Fibroblast of lung (primary cell): ENCODE data around the gene SCLT1. TPM values are rescaled to one million over a fixed set of nuclear protein-coding genes. Genes with fewer than 3 reads are reported as not detected.

Source experiments
- DNase-seq, 2 donors: peaks; one replicate each; pipeline versions ENCODE4 v3.0.0 to v3.0.0-alpha.2; 2010; ENCODE audit warnings: low read depth in 2 of 2
- H2AFZ ChIP-seq: 2 replicates; pipeline ENCODE4 v1.5.1; 2012; ENCODE audit warnings: low read length, control low read depth, inconsistent platforms
- H3K27ac ChIP-seq: 2 replicates; pipeline ENCODE4 v1.5.1; 2011; ENCODE audit warnings: low read length, control low read depth; ENCODE audit not compliant: insufficient read depth
- H3K27me3 ChIP-seq: 2 replicates; pipeline ENCODE4 v1.5.1; 2011; ENCODE audit warnings: mild to moderate bottlenecking, low read length; ENCODE audit not compliant: control insufficient read depth, insufficient read depth
- H3K36me3 ChIP-seq: 2 replicates; pipeline ENCODE4 v1.5.1; 2011; ENCODE audit warnings: low read length; ENCODE audit not compliant: control insufficient read depth, insufficient read depth
- H3K4me1 ChIP-seq: 2 replicates; pipeline ENCODE4 v1.5.1; 2011; ENCODE audit warnings: low read length; ENCODE audit not compliant: control insufficient read depth, insufficient read depth; ENCODE audit errors: extremely low read depth
- H3K4me2 ChIP-seq: 2 replicates; pipeline ENCODE4 v1.5.1; 2011; ENCODE audit warnings: low read length, control low read depth; ENCODE audit not compliant: insufficient read depth; ENCODE audit errors: extremely low read depth
- H3K4me3 ChIP-seq, 4 experiments: fragments of 200-600 bp in 1 of 4; sonication (generic) in 1 of 4; replicated peaks in 1 of 4; 2 replicates each; pipeline ENCODE4 v1.5.1; 2011 to 2016; ENCODE audit warnings: low read length in 4 of 4, low read depth in 3 of 4, mild to moderate bottlenecking in 3 of 4, control low read depth in 2 of 4, inconsistent platforms in 1 of 4, mixed read lengths in 1 of 4; ENCODE audit not compliant: insufficient read depth in 1 of 4; ENCODE audit errors: control extremely low read depth in 1 of 4
- H3K79me2 ChIP-seq: 2 replicates; pipeline ENCODE4 v1.5.1; 2012; ENCODE audit warnings: mild to moderate bottlenecking, low read length, inconsistent platforms; ENCODE audit not compliant: control insufficient read depth, insufficient read depth
- H3K9ac ChIP-seq: 2 replicates; pipeline ENCODE4 v1.5.1; 2011; ENCODE audit warnings: mild to moderate bottlenecking, low read length, control low read depth; ENCODE audit not compliant: insufficient read depth
- H3K9me3 ChIP-seq: 2 replicates; pipeline ENCODE4 v1.5.1; 2012; ENCODE audit warnings: low read depth, low read length; ENCODE audit not compliant: control insufficient read depth, insufficient read depth
- H4K20me1 ChIP-seq: 2 replicates; pipeline ENCODE4 v1.5.1; 2011; ENCODE audit warnings: low read length; ENCODE audit not compliant: control insufficient read depth, insufficient read depth; ENCODE audit errors: extremely low read depth
- CTCF ChIP-seq, 2 donors: IDR thresholded peaks in 1 of 2; conservative IDR thresholded peaks in 1 of 2; 1 replicate in 1 of 2; 2 replicates in 1 of 2; pipeline ENCODE4 v1.5.1; 2011 to 2012; ENCODE audit warnings: low read length in 2 of 2, control low read depth in 1 of 2, inconsistent platforms in 1 of 2, low read depth in 1 of 2, mild to moderate bottlenecking in 1 of 2
- EZH2 ChIP-seq: IDR thresholded peaks from 2 replicates; pipeline ENCODE4 v1.5.1; 2012; ENCODE audit warnings: low read length, control low read depth, mild to moderate bottlenecking; ENCODE audit errors: missing control alignments
- polyA plus RNA-seq, 2 donors: library from polyadenylated mRNA; depleted of rRNA in 1 of 2; stranded (reverse) in 1 of 2; unstranded in 1 of 2; fragments of >200 nt; gene quantifications; 2 replicates each; pipeline ENCODE4 v1.2.1, GENCODE V29; 2011 to 2012; ENCODE audit warnings: missing spikeins in 1 of 2
- total RNA-seq: library from RNA; depleted of rRNA; stranded (reverse); fragments of >200 nt; gene quantifications from 2 replicates; pipeline ENCODE4 v1.2.1, GENCODE V29; 2014

The SCLT1 gene
- total and polyA plus RNA-seq, 2 donors (not counting 1 experiment from before 2014, with no cell fraction given) = 8.8 to 16.2 TPM

DNA sequence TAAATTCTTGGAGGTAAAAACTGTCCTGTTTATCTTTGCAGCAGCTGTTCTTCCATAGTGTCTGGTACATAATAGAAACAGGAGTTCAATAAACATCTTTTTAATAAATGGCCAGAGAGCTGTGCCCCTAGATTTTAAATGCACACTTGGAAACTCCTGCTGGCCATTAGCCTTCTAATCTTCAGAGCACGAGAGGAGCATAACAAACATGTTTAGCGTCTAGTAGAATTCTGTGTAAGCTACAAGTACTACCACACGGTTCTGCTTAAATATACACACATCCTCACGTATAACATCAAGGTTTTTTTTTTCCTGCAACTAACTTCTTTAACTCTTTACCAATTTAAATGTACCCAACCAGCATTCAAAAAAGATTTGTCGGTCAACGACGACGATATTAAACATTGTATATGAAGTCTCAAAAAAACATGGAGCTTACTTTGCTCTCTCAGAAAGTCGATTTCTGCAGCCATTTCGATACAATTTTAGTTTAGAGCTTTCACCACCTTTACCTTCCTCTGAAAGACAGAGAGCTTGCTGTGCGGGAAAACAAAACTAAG is 628 bp downstream of the SCLT1 start:
- no peaks in the 10 kb centered on the region for H3K36me3 ChIP-seq
- H4K20me1 ChIP-seq = no peaks in the 10 kb centered on the region
- peaks cover 40% of the 10 kb centered on the region for H3K79me2 ChIP-seq
- DNase-seq = peak; percentile 16 to 39
- H3K4me3 ChIP-seq = peak overlapping the region; percentile 72 to 95 (median 88)
- no peaks in the 10 kb centered on the region for H3K9me3 ChIP-seq
- no peak for TF ChIP-seq EZH2
- TF ChIP-seq CTCF (conservative IDR thresholded peaks at IDR 0.05 in 1 of 2, IDR thresholded peaks at IDR 0.05 in 1 of 2; ENCODE audit: low read depth in 1 of 2, low read length in 2 of 2) = no peak
- H3K27me3 ChIP-seq = no peaks in the 10 kb centered on the region
- H2AFZ ChIP-seq = peak overlapping the region; percentile 87
- H3K4me1 ChIP-seq = peaks cover 3% of the 10 kb centered on the region
- peak overlapping the region; percentile 60 for H3K4me2 ChIP-seq
- H3K9ac ChIP-seq = peak overlapping the region; percentile 97
- peak overlapping the region; percentile 99 for H3K27ac ChIP-seq

GRCh38 chr4:129087516-129087915 is 5.8 kb downstream of the SCLT1 start:
- Histone ChIP-seq H3K79me2 (peaks cover 69% of the 10 kb centered on the region), H3K4me2 (no peak overlapping the region), H3K9ac (no peak overlapping the region), H3K9me3 (no peaks in the 10 kb centered on the region), H3K4me1 (peaks cover 3% of the 10 kb centered on the region), H3K4me3 (no peak overlapping the region), H3K27me3 (no peaks in the 10 kb centered on the region), H3K36me3 (no peaks in the 10 kb centered on the region), H2AFZ (no peak overlapping the region), H3K27ac (no peak overlapping the region), H4K20me1 (no peaks in the 10 kb centered on the region)
- no peak for TF ChIP-seq EZH2
- no peak for TF ChIP-seq CTCF (conservative IDR thresholded peaks at IDR 0.05 in 1 of 2, IDR thresholded peaks at IDR 0.05 in 1 of 2; ENCODE audit: low read depth in 1 of 2, low read length in 2 of 2)
- DNase-seq = no peak

- H2AFZ ChIP-seq = no peak overlapping the region
- H4K20me1 ChIP-seq = no peaks in the 10 kb centered on the region
- H3K27ac ChIP-seq = no peak overlapping the region
- H3K79me2 ChIP-seq = peaks cover 49% of the 10 kb centered on the region
- no peak for DNase-seq
- no peak overlapping the region for H3K9ac ChIP-seq
- H3K4me1 ChIP-seq = peaks cover under 1% of the 10 kb centered on the region
- no peak overlapping the region for H3K4me3 ChIP-seq
- H3K9me3 ChIP-seq = no peaks in the 10 kb centered on the region
- H3K36me3 ChIP-seq = no peaks in the 10 kb centered on the region
- H3K27me3 ChIP-seq = no peaks in the 10 kb centered on the region
- TF ChIP-seq CTCF (conservative IDR thresholded peaks at IDR 0.05 in 1 of 2, IDR thresholded peaks at IDR 0.05 in 1 of 2; ENCODE audit: low read depth in 1 of 2, low read length in 2 of 2) (no peak), EZH2 (no peak)
- H3K4me2 ChIP-seq = no peak overlapping the region
Observed at GRCh38 chr4:129085472-129085871, 7.9 kb downstream of the SCLT1 start.
